HG03378 (cell line): Measurements from ENCODE around the gene MOV10L1.
A peak's percentile ranks its signal among the peaks of the same experiment; 100 is the strongest.

Source experiments
- ATAC-seq: cut with Tn5 transposase; IDR thresholded peaks from one replicate; pipeline ENCODE4 v1.9.1; 2021; ENCODE audit warnings: mild to moderate bottlenecking, moderate library complexity; ENCODE audit not compliant: unreplicated experiment

The MOV10L1 gene

GRCh38 chr22:50184902-50185374 lies 95.1 kb downstream of the MOV10L1 start:
- ATAC-seq: no peak

GRCh38 chr22:50185375-50186087 lies 95.7 kb downstream of the MOV10L1 start, which contains the start of gene TRABD:
TSS of gene TRABD (plus strand) at chr22:50185913. CDS start at chr22:50193061, 7,148 bp downstream.
- ATAC-seq: no peak

GRCh38 chr22:50186181-50186714 lies 96.4 kb downstream of the MOV10L1 start:
- no peak for ATAC-seq

GRCh38 chr22:50186761-50187523 lies 97.1 kb downstream of the MOV10L1 start:
- ATAC-seq: no peak

- ATAC-seq: no peak
Measured at GRCh38 chr22:50188356-50188755, 98.5 kb downstream of the MOV10L1 start.

- ATAC-seq: no peak
Measured at GRCh38 chr22:50189184-50189848, 99.5 kb downstream of the MOV10L1 start.

GRCh38 chr22:50189849-50190181 lies 100.0 kb downstream of the MOV10L1 start:
- no peak for ATAC-seq

GRCh38 chr22:50190182-50190940 lies 100.6 kb downstream of the MOV10L1 start:
- peak; percentile 38 for ATAC-seq

GRCh38 chr22:50190941-50191741 lies 101.3 kb downstream of the MOV10L1 start:
- peak; percentile 26 for ATAC-seq

GRCh38 chr22:50192436-50193204 lies 102.8 kb downstream of the MOV10L1 start:
- no peak for ATAC-seq

GRCh38 chr22:50193621-50194020 lies 103.8 kb downstream of the MOV10L1 start:
- ATAC-seq: no peak

- ATAC-seq: no peak
Measured at GRCh38 chr22:50194037-50194805, 104.4 kb downstream of the MOV10L1 start.

GRCh38 chr22:50196256-50196655 lies 106.5 kb downstream of the MOV10L1 start:
- no peak for ATAC-seq

- ATAC-seq: no peak
Measured at GRCh38 chr22:50197000-50197800, 107.4 kb downstream of the MOV10L1 start.

GRCh38 chr22:50197856-50198623 lies 108.2 kb downstream of the MOV10L1 start:
- no peak for ATAC-seq

- ATAC-seq: no peak
Measured at GRCh38 chr22:50198624-50199017, 108.8 kb downstream of the MOV10L1 start.

GRCh38 chr22:50199251-50199721 lies 109.5 kb downstream of the MOV10L1 start:
- ATAC-seq: no peak
